ENCODE results near the gene GUCY1B1. TPM values are rescaled to one million over a fixed set of nuclear protein-coding genes. Genes with fewer than 3 reads are reported as not detected.

The GUCY1B1 gene
- total RNA-seq, 1 donor from 2014 or later, result 2.1 TPM

GRCh38 chr4:155762334-155762733, 3.5 kb downstream of the GUCY1B1 start:
- TF ChIP-seq, protein P1, sequence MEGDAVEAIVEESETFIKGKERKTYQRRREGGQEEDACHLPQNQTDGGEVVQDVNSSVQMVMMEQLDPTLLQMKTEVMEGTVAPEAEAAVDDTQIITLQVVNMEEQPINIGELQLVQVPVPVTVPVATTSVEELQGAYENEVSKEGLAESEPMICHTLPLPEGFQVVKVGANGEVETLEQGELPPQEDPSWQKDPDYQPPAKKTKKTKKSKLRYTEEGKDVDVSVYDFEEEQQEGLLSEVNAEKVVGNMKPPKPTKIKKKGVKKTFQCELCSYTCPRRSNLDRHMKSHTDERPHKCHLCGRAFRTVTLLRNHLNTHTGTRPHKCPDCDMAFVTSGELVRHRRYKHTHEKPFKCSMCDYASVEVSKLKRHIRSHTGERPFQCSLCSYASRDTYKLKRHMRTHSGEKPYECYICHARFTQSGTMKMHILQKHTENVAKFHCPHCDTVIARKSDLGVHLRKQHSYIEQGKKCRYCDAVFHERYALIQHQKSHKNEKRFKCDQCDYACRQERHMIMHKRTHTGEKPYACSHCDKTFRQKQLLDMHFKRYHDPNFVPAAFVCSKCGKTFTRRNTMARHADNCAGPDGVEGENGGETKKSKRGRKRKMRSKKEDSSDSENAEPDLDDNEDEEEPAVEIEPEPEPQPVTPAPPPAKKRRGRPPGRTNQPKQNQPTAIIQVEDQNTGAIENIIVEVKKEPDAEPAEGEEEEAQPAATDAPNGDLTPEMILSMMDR (IDR thresholded peaks at IDR 0.05; ENCODE audit: insufficient read depth, low read length, severe bottlenecking), result no peak

DNA sequence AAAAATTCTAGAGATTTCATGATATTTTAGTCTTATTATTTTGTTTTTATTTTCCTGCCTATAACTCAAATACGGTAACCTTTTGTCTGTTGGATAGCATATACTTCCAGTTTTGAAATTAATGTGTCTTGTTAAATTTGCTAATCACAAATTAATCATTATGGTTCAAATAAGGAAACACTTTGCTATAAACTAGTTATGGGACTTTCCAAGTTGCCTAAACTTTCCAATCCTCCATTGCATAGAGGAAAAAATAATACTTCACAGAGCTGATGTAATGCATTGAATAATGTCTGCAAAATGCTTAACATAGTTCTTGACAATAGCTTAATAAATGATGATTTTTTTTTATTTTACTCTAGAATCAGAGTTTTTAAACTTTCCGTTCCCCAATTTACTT, 4.7 kb downstream of the GUCY1B1 start:
- H3K4me3 ChIP-seq (ENCODE audit: low read depth, low read length), result no peak overlapping the region
- TF ChIP-seq, protein P1 (IDR thresholded peaks at IDR 0.05; ENCODE audit: insufficient read depth, low read length, severe bottlenecking), result no peak
- no peaks in the 10 kb centered on the region for H3K36me3 ChIP-seq (ENCODE audit: control insufficient read depth, insufficient read depth, low read length)
- no peaks in the 10 kb centered on the region for H3K27me3 ChIP-seq (ENCODE audit: control insufficient read depth, insufficient read depth, low read length)
- DNase-seq (ENCODE audit: low read depth) (no peak), FAIRE-seq (no peak)

More at GRCh38 chr4:155762334-155762733, 3.5 kb downstream of the GUCY1B1 start:
- Histone ChIP-seq H3K36me3 (ENCODE audit: control insufficient read depth, insufficient read depth, low read length) (no peaks in the 10 kb centered on the region), H3K4me3 (ENCODE audit: low read depth, low read length) (no peak overlapping the region), H3K27me3 (ENCODE audit: control insufficient read depth, insufficient read depth, low read length) (no peaks in the 10 kb centered on the region)
- FAIRE-seq (no peak), DNase-seq (ENCODE audit: low read depth) (no peak)

- Histone ChIP-seq H3K27me3 (ENCODE audit: control insufficient read depth, insufficient read depth, low read length) (no peaks in the 10 kb centered on the region), H3K4me3 (ENCODE audit: low read depth, low read length) (no peak overlapping the region), H3K36me3 (ENCODE audit: control insufficient read depth, insufficient read depth, low read length) (no peaks in the 10 kb centered on the region)
- FAIRE-seq (no peak), DNase-seq (ENCODE audit: low read depth) (no peak)
- TF ChIP-seq, protein P1 (IDR thresholded peaks at IDR 0.05; ENCODE audit: insufficient read depth, low read length, severe bottlenecking), result no peak
Observed at GRCh38 chr4:155765149-155765548, 6.3 kb downstream of the GUCY1B1 start.

GRCh38 chr4:155766622-155767021, 7.8 kb downstream of the GUCY1B1 start:
- FAIRE-seq (no peak), DNase-seq (ENCODE audit: low read depth) (no peak)
- no peaks in the 10 kb centered on the region for H3K27me3 ChIP-seq (ENCODE audit: control insufficient read depth, insufficient read depth, low read length)
- no peak overlapping the region for H3K4me3 ChIP-seq (ENCODE audit: low read depth, low read length)
- H3K36me3 ChIP-seq (ENCODE audit: control insufficient read depth, insufficient read depth, low read length), result no peaks in the 10 kb centered on the region
- TF ChIP-seq, protein P1 (IDR thresholded peaks at IDR 0.05; ENCODE audit: insufficient read depth, low read length, severe bottlenecking), result no peak

DNA sequence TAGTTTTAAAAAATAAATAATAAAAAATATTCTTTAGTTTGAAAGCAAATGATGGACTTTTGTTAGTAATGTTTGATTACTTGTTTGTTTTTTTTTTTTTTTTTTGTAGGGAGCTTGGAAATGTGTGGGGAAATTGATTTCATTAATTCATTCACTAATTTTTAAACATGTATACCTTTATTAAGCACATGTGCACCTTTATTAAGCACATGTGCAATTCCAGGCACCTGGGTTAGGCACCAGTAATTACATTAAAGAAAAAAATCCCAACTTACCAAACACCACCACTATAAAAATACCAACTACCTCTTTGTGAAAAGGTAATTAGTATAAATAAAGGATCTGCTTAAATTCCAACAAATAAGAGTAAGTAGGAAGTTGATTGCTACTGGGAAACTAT, 9.5 kb downstream of the GUCY1B1 start:
- Histone ChIP-seq H3K4me3 (ENCODE audit: low read depth, low read length) (no peak overlapping the region), H3K36me3 (ENCODE audit: control insufficient read depth, insufficient read depth, low read length) (no peaks in the 10 kb centered on the region), H3K27me3 (ENCODE audit: control insufficient read depth, insufficient read depth, low read length) (no peaks in the 10 kb centered on the region)
- DNase-seq (ENCODE audit: low read depth), result no peak
- TF ChIP-seq, protein P1 (IDR thresholded peaks at IDR 0.05; ENCODE audit: insufficient read depth, low read length, severe bottlenecking), result no peak
- FAIRE-seq, result no peak

- no peak for DNase-seq (ENCODE audit: low read depth)
- Histone ChIP-seq H3K36me3 (ENCODE audit: control insufficient read depth, insufficient read depth, low read length) (no peaks in the 10 kb centered on the region), H3K27me3 (ENCODE audit: control insufficient read depth, insufficient read depth, low read length) (no peaks in the 10 kb centered on the region), H3K4me3 (ENCODE audit: low read depth, low read length) (no peak overlapping the region)
- TF ChIP-seq, protein P1 (IDR thresholded peaks at IDR 0.05; ENCODE audit: insufficient read depth, low read length, severe bottlenecking), result no peak
- no peak for FAIRE-seq
Observed at GRCh38 chr4:155769090-155769489, 10.3 kb downstream of the GUCY1B1 start.
